AML-193 (cell line): ENCODE measurements around the gene CCND2.
A peak's percentile ranks its signal among the peaks of the same experiment; 100 is the strongest.

Experiments used
- DNase-seq, 2 experiments: peaks; one replicate each; lab custom pipeline; 2025; lab: John Stamatoyannopoulos, UW

Gene CCND2

DNA sequence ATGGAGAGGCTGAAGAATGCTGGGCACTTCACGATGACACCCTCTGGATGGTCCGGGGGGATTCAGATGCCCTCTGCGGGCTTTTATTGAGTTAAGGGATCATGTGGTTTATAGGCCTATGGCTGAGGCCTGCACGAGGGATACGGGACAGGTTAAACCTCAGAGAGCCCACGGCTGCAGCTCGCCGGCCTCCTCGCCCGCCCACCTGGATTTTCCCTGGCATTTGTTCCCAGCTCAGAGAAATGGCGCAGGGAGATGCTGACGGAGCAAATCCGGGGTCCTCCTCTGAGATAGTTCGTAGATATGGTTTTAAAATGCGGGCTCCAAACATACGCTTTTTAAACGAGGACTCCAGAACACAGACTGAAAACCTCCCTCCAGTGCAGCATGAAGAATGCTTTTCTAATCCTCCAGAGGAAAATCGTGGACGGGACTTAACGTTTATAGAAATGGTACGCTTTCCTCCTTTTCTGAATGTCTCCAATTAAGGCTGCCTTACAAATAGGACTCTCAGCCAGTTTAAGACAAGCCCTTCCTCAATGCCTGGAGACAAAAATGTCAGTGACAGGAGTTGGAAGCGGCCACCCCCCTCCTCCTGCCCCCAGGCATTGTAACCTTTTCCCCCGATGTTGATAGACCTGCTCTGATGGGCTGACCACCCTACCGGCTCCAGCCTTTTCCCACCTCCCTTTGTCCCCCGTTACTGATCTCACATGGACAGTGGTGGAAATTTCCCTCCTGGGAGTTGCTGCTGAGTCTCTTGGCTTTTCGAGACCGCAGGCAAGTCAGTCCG lies 16.6 kb downstream of the CCND2 start:
- DNase-seq, result no peak

DNA sequence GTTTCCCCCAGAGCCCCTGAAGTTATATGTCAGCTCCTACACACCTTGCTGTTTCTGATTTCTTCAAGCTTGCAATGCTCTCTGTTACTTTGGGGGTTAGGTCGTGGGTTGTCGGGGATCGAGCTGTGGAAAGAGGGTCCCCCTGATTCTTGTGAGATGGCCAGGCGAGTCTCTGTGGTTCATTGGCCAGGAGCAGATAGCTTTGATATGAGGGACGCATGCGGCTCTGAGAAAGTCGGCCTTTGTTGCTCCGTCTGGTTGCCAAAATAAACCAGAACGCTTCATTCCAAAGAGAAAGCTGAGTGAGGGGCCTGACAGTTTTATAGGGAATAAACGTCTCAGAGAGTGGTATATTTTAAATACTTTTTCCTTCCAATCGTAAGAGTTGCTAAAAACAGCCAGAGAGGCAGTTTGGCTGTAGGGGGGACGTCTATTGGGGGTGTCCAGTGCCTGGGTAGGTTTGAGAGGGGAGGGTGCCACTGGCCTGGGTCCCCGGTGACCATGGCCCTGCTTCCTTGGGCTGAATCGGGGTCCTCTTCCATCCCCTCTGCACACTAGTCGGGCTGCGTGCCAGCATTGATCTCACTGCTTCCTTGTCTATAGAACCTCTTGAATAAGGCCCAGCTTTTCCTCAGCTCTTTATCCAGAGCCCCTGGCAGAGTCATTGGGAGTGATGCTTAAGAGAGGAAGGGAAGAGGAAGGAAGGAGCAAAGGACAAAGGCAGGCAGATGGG lies 18.9 kb downstream of the CCND2 start:
- DNase-seq, result no peak

DNA sequence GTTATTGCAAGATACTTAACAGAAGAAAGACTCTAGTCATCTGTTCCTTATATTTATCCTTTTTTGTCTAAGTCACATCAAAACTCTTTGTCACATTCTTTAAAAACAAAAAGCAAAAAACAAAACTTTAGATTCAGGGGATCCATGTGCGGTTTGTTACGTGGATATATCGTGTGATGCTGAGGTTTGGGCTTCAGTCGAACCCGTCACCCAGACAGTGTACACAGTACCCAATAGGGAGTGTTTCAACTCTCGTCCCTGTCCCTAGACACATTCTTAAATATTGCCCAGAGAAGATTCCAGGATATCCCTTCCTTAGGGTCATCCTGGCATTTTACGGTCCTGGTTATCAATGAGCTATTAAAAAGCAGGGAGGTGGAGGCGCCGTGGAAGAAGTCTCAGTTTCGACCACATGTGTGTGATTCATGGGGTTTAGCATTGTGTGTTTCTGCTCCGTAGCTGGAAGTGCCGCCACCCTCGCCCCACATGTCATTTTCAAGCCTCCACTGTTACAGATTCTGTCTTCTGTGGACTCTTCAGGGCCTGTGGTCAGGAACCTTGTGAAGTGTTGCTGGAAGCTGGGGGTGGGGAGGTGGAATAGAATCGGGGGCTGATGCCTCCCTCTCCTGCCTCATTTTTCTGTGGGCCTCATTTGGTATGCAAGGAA lies 19.9 kb downstream of the CCND2 start:
- no peak for DNase-seq

DNA sequence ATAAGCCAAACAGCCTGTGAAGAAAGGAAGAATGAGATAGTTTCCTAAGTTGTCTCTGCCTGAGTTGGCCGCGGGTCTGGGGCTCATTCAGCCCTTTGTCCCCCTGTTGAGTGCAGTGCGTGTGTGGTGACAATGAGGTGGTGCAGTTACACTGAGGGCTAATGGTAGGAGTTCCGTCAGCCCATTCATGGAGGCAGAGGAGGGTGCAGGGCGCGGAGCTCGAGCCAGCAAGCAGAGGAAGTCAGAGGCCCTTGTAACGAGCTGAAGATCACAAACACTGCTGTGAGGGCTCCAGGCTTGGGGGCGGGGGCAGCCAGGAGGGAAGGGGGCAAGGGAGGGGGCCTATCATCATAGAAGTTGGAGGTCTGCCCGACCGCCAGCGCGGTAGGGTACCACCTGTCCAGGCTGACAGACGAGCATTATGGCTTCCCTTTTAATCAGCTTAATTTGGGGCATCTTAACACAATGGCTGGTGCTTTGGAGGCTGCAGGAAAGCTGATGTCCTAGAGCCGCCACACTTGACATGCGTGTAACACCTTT lies 20.5 kb downstream of the CCND2 start:
- no peak for DNase-seq

DNA sequence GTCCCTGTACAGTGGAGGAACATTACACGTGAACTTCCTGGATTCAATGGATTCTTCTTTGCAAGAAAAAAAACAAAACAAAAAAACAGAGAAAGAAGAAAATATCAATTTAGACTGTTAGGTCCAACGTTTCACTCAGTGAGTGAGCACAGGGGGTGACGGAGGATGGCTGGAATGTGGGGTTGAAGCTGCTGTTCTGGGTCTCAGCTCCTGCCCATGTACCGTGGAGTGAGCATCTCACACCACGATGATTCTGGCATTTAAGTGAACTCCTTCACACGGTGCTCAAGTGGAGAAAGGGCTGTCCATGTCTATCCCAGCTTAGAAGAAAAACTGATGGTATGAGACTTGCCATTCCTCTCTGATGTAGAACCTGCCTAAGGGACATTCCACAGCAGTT lies 23.2 kb downstream of the CCND2 start:
- DNase-seq, result no peak

DNA sequence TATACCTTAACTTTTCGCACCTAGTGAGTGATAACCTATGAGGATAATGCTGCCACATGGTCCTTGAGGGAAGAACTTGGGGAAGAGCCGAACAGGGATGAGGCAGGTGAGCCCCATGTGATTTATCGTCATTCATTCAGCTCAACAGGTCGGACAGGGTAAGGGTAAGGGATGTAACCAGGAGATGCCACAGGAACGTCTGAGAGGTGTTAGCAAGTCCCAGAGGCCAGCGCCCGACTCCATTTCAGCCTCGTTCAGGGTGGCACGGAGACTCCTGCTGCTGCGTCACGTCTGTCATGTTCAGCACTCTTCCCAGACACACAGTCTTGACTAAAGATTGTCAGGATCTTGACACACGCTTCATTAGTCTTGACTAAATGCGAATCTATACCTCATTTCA lies 24.1 kb downstream of the CCND2 start:
- DNase-seq, result no peak

DNA sequence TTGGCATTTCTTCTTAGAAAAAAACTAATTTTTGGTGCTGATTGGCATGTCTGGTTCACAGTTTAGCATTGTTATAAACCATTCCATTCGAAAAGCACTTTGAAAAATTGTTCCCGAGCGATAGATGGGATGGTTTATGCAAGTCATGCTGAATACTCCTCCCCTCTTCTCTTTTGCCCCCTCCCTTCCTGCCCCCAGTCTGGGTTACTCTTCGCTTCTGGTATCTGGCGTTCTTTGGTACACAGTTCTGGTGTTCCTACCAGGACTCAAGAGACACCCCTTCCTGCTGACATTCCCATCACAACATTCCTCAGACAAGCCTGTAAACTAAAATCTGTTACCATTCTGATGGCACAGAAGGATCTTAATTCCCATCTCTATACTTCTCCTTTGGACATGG lies 27.3 kb downstream of the CCND2 start:
- DNase-seq, result no peak

DNA sequence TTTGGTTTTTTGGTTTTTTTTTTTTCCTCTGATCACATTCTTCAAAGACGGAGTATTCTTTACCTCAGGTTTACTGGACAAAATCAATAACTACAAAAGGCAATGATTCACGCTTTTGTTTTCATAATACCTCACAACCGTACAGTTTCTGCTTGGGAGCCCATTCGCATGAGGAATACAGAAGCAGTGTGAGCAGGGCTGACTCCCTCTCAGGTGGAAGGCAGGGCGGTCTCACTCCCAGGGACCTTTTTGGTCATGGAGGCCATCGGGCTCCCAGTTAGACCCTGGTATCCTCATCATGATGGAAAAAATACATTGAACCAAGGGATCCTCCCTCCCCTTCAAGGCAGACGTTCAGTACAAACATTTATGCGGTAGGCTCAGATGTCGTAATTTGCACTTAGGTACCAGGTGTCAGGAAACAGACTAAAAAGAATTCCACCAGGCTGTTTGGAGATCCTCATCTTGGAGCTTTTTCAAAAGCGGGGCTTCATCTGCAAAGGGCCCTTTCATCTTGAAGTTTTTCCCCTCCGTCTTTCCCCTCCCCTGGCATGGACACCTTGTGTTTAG lies 28.5 kb downstream of the CCND2 start:
- no peak for DNase-seq

DNA sequence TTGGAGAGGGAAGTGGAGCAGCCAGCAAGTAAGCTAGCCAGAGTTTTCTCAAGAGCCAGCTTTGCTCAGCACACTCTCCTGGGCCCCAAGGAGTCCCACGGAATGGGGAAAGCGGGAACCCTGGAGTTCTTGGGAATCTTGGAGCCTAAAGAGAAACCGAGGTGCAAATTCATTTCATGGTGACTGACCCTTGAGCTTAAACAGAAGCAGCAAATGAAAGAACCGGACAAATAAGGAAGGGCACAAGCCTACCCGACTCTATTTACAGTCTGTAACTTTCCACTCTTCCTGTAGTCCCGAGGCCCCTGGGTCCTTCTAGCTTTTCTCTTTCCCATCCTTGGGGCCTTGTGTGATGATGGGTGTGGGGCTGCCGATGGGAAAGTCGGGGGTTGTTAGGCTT lies 29.3 kb downstream of the CCND2 start:
- DNase-seq, result no peak

DNA sequence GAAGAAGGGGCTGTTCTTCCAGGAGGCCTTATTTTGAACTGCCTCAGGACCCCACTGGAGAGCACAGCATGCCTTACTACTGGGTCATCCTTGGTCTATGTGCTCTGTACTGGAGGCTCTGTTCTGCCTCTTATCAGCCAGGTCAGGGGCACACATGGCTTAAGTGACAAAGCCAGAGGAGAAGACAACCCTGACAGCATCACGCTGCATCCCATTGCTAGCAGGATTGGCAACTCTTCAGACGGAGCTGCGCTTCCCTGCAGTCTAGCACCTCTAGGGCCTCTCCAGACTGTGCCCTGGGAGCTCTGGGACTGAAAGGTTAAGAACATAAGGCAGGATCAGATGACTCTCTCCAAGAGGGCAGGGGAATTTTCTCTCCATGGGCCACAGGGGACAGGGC lies 30.2 kb downstream of the CCND2 start:
- no peak for DNase-seq

DNA sequence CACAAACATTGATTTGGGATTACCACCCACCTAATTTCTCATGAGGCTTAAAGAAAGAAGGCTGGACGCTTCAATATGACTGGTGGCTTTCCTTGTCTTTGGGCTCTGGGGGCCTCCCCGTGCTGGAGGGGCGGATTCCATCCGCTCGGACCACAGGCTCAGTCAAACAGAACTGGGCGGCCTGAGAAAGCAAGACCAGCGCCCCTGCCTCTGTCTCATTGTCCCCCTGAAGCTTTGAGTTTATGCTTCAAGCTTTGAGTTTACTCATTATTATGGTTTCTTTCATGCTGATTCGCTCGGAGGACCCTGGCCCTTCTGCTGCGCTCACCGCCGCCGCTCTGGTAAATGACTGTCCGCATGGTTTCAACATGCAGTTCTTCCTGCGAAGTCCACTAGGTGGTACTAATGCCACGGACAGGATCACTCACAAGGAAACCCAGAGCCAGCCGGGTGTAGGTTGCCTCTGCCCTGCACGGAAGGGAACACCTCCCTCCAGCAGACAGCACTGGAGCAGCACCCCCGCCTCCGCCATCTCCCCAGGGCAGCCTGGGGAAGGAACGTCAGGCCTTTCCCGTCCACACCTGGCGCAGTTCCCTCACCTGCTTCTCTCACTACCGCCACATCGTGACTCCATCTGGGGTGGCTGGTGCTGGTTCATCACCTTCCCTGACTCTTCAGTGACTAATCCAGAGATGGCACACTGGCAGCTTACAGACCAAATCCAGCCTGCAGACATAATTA lies 34.2 kb downstream of the CCND2 start:
- DNase-seq, result no peak

DNA sequence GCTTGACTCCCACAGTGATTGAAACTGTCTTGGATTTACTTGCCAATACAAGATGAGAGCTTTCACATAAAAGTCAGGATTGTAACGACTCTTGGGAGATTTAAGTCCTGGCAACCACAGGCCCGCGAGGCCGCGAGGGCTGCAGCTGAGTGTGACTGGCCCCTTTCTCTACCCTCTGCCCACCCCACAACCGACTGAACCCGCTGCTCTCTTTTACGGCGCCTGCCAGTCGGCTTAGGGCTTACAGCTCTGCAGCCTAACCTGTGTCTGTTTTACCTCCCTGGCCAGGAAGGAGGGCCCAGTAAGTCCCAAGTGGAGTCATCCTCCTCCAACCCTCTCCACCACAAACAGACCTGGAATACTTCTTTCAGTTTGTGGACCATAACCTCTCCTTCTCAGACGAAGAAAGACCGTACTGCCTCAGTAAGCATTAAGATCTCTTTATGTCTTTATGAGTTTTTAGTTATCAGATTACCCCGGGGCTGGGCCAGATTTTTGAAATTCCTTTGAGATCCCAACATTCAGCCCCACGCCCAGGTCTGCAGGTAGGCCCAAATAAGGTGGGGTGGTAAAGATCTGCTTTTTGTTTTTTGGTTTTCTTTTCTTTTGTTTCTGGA lies 34.9 kb downstream of the CCND2 start:
- DNase-seq, result no peak

DNA sequence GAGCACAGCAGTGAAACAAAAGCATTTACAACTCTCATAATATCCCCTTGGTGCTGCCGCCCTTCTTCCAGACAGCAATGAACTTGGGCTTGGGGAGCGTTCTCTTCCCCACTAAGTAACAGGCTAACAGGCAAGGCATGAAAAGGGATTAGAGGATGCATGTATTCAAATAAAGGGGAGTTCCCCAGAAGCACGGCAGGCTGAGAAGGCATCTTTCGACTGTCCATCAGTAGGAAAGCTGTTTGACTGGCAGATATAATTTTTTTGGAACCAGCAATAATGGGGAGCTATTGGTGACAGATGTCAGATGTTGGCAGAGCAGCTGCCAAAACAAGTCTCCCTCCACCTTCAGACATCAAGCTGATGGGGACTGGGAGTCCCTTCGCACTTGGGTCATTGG lies 38.2 kb downstream of the CCND2 start:
- DNase-seq, result no peak

DNA sequence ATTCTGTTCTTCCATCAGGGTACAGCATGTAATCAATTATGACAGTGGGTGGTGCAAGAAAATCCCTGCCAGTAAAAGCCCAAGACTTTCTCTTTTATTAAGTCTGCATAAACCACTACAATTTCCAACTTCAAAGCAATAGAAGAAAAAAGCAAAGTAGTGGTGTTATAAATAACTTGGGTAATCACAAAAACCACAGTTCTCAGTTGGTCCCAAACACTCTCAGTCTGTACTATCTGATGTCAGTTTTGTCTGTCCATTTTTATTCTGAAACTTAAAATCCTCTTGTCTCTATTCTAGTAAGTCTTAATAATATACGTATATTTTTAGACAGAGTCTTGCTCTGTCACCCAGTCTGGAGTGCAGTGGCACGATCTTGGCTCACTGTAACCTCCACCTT lies 38.7 kb downstream of the CCND2 start:
- DNase-seq, result no peak

DNA sequence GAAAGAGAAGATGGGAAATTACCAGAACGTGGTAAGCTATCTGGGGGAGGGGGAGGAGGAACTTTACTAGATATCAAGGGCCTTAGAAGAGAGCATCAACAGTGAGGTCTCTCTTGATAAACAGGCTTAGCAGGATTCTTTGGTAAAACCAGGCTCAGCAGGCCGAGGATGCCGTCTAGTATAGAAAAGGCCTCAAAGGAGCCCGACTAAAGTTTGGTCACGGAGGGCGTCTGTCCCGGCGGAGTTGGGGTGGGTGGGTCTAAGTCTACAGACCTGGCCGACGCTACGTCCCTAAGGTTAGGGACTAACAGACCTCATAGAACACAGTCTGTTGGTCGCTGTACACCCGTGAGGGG lies 46.9 kb downstream of the CCND2 start:
- no peak for DNase-seq

DNA sequence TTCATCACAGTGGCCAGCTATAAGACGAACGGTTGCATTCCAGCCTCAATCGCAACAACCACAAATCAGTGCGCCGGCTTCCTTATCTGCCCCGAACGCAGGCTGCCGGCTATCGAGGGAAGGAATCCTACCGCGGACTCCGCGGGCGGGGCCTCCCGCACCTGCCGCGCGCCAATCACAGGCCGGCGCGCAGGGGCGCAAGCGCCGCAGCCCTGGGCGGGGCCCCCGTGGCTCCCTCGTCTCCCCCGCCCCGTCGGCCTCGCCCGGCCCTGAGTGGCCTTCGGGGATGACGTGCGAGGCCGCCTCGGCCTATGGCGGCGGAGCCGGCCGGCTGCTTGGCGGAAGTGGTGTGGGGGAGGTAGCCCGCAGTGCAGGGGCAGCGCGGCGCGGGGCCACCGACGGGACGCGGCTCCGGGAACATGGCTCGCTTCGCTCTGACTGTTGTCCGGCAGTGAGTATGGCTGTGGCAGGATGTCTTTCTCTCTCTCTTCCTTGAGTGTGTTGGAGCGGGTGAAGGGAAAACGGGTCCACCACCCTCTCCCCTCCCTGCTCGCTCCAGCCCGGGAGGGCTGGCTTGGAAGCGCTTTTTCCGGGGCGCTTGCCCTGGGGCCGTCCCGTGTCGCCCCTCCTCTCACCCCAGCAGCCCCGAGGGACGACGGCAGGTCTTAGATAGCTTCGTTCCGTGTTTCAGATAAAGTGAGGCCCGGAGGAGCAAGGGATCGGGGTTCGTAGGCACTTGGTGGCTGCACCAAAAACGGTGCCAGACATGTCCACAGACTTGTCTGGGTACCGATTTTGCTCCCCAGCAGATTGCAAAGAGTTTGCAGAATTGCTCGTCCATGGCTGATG lies 47.5 kb downstream of the CCND2 start, which contains the start of gene TIGAR:
Gene TIGAR (plus strand): TSS at position 361 of the 849 bp plus-strand sequence. CDS start 59 bp downstream, at position 420.
- DNase-seq, result peak; percentile 88 to 91

DNA sequence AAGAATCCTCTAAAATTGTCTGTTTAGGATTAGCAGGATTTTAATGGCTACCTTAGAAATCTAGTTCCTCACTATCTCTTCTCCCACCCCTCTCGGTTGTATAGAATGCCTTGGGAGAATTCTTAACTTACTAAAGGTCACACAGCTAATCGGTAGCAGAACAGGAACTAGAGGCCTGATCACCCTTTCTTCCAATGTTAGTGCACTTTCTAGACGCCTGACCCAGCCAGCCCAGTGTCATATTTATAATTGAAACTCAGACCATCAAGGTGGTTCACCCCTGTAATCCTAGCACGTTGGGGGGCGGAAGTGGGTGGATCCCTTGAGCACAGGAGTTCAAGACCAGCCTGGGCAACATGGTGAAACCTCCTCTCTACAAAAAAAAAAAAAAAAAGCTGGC lies 49.2 kb downstream of the CCND2 start:
- peak in 1 of 2 experiments; percentile 2 for DNase-seq
